ENCODE measurements around the gene TEDC2. TPM values are rescaled to one million over a fixed set of nuclear protein-coding genes. Genes with fewer than 3 reads are reported as not detected.
A peak's percentile ranks its signal among the peaks of the same experiment; 100 is the strongest.
"Not testable (repeated sequence)": the region's sequence is repeated elsewhere in the genome, so short reads cannot be mapped to it uniquely, and the experiment has no call there.

The TEDC2 gene
- total and polyA plus RNA-seq, 5 donors, result 0.58 to 2.2 (median 1.5) TPM

DNA sequence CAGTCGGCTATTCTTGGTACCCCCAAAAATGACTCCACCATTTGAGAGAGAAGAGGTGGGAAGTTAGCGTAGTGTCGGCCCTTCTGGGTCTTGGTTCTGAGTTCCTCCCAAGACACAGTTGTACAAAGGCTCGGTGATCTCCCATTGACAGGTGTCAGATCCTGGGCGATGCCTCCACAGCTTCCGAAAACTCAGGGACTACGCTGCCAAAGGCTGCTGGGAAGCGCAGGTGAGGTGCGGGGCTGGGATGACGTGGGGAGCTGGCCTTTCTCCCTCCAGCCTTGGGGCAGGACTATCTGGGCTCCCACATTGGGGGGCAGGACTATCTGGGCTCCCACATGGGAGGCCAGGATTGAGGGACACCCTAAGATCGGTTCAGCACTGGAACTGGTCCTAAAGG is 20.3 kb upstream of the TEDC2 start:
- Histone ChIP-seq H3K4me1 (ENCODE audit: control insufficient read depth, insufficient read depth, low read length) (no peaks in the 10 kb centered on the region), H3K9me3 (ENCODE audit: control insufficient read depth, low read length) (no peaks in the 10 kb centered on the region), H3K27ac (ENCODE audit: low read length) (no peak overlapping the region), H3K27me3 (ENCODE audit: control insufficient read depth, insufficient read depth) (no peaks in the 10 kb centered on the region), H3K4me3 (ENCODE audit: low read length) (no peak overlapping the region)
- 97% methylated on average over 11 of the region's 11 CpGs for WGBS
- DNase-seq (no peak), ATAC-seq (no peak)
- intact Hi-C loops (cut with DNase I), result no loop called here

DNA sequence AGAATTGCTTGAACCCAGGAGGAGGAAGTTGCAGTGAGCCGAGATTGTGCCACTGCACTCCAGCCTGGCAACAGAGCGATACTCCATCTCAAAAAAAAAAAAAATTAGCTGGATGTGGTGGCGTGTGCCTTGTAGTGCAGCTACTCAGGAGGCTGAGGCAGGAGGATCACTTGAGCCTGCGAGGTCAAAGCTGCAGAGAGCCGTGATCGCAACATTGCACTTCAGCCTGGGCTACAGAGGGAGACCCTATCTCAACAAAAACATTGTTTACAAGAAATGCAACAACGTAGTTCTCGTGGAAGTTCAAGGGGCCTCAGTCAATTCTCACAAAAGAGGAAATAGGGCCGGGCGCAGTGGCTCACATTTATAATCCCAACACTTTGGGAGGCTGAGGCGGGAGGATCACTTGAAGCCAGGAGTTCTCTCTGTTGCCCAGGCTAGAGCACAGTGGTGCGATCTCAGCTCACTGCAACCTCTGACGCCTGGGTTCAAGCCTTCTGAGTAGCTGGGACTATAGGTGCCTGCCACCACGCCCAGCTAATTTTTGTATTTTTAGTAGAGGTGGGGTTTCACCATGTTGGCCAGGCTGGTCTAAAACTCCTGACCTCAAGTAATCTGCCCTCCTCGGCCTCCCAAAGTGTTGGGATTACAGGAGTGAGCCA is 18.6 kb upstream of the TEDC2 start:
- DNase-seq; H3K4me1 ChIP-seq (ENCODE audit: control insufficient read depth, insufficient read depth, low read length): not testable (repeated sequence)
- 81% methylated on average over 15 of the region's 15 CpGs for WGBS

DNA sequence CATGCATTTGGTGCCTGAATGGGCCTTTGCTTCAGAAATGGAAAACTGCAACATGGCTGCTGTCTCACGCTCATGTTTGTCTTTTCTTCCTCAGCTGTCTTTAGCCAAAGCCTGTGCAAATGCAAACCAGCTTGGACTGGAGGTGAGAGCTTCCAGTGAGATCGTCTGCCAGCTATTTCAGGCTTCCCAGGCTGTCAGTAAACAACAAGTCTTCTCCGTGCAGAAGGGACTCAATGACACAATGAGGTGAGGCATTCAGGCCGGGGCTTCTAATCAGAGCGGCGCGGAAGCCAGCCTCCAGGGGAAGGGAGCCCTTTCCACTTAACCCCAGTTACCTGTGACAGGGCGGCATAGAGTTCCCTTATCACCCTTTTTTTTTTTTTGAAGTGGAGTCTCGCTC is 16.4 kb upstream of the TEDC2 start:
- no peak for DNase-seq
- 80% methylated on average over 9 of the region's 9 CpGs for WGBS
- no peak overlapping the region for H3K4me3 ChIP-seq (ENCODE audit: low read length)
- no peaks in the 10 kb centered on the region for H3K9me3 ChIP-seq (ENCODE audit: control insufficient read depth, low read length)
- H3K27me3 ChIP-seq (ENCODE audit: control insufficient read depth, insufficient read depth), result no peaks in the 10 kb centered on the region
- ATAC-seq, result no peak
- intact Hi-C loops (cut with DNase I), result no loop called here
- H3K27ac ChIP-seq (ENCODE audit: low read length), result peak overlapping the region; percentile 23
- no peaks in the 10 kb centered on the region for H3K4me1 ChIP-seq (ENCODE audit: control insufficient read depth, insufficient read depth, low read length)

More for the DNA sequence above, 18.6 kb upstream of the TEDC2 start:
- H3K27me3 ChIP-seq (ENCODE audit: control insufficient read depth, insufficient read depth); ATAC-seq; H3K4me3 ChIP-seq (ENCODE audit: low read length); H3K9me3 ChIP-seq (ENCODE audit: control insufficient read depth, low read length); H3K27ac ChIP-seq (ENCODE audit: low read length); intact Hi-C loops (cut with DNase I): not testable (repeated sequence)

DNA sequence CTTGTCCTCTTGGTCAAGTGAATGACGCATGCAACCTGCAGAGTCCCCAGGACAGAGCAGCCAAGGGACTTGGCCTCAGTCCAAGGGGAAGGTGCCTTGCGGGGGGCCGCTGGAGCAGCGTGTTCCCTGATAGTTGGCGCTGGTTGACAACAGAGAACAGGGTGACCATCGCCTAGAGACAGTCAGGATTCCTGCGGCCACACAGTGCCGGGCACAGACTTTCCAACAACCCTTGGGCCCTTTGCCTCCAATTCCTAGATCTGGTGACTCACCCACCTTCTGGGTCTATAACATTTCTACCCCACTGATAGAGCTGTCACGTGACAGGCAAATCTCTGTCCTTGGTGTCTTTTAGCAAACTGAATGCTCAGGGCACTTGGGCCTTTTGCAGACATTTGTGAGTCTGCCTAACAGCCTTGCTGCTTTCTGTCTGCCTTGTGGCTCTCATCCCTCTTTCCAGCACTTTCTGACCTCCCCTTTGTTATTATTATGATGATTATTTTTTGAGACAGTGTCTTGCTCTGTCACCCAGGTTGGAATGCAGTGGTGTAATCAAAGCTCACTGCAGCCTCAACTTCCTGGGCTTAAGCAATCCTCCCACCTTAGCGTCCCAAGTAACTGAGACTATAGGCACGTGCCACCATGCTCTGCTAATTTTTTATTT is 11.9 kb upstream of the TEDC2 start:
- Histone ChIP-seq H3K9me3 (ENCODE audit: control insufficient read depth, low read length) (no peaks in the 10 kb centered on the region), H3K27ac (ENCODE audit: low read length) (no peak overlapping the region), H3K4me1 (ENCODE audit: control insufficient read depth, insufficient read depth, low read length) (no peaks in the 10 kb centered on the region), H3K4me3 (ENCODE audit: low read length) (no peak overlapping the region), H3K27me3 (ENCODE audit: control insufficient read depth, insufficient read depth) (no peaks in the 10 kb centered on the region)
- no peak for DNase-seq
- ATAC-seq, result no peak
- intact Hi-C loops (cut with DNase I), result no loop called here
- WGBS, result 88% methylated on average over 11 of the region's 11 CpGs

DNA sequence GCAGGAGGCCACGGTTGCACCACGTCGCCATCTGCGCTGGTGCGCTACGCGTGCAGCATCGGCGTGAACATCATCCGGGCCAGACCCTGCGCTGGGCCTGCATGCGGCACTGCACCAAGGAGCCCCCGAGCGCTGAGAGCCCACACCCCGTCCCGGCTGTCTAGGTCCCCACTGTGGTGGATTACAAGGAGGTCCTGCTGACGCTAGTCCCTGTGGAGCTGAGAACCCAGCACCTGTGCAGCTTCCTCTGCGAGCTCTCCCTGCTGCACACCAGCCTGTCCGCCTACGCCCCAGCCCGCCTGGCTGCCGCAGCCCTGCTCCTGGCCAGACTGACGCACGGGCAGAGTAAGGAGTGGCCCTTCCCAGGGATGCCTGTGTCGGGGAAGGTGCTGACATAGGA is 10.8 kb upstream of the TEDC2 start:
- H3K27me3 ChIP-seq (ENCODE audit: control insufficient read depth, insufficient read depth), result no peaks in the 10 kb centered on the region
- H3K27ac ChIP-seq (ENCODE audit: low read length), result no peak overlapping the region
- DNase-seq, result peak in 2 of 3 donors; percentile 42 to 54
- H3K4me1 ChIP-seq (ENCODE audit: control insufficient read depth, insufficient read depth, low read length), result no peaks in the 10 kb centered on the region
- no peak overlapping the region for H3K4me3 ChIP-seq (ENCODE audit: low read length)
- no peaks in the 10 kb centered on the region for H3K9me3 ChIP-seq (ENCODE audit: control insufficient read depth, low read length)
- intact Hi-C loops (cut with DNase I), result no loop called here
- no peak for ATAC-seq
- WGBS, result 97% methylated on average over 25 of the region's 25 CpGs

DNA sequence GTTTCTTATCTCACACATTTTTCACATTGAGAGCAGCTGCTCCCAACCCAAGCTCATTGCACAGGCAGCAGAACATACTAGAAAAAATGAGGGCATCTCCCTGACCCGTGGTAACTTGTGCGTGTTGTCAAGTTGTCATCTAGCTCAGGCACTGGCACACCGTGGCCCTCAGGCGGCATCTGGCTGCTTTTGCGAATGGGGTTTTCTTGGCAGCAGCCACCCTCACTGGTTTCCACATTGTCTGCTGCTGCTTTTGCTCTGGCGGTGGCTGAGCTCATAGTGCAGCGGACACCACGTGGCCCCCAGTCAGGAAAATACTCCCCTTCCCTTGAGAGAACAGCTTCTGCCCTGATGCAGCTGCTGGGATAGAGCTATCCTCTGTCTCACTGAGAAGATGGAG is 9.4 kb upstream of the TEDC2 start:
- intact Hi-C loops (cut with DNase I), result no loop called here
- Histone ChIP-seq H3K27me3 (ENCODE audit: control insufficient read depth, insufficient read depth) (no peaks in the 10 kb centered on the region), H3K9me3 (ENCODE audit: control insufficient read depth, low read length) (no peaks in the 10 kb centered on the region), H3K27ac (ENCODE audit: low read length) (no peak overlapping the region), H3K4me1 (ENCODE audit: control insufficient read depth, insufficient read depth, low read length) (no peaks in the 10 kb centered on the region), H3K4me3 (ENCODE audit: low read length) (no peak overlapping the region)
- no peak for ATAC-seq
- 85% methylated on average over 8 of the region's 8 CpGs for WGBS
- peak in 2 of 3 donors; percentile 23 to 54 for DNase-seq

DNA sequence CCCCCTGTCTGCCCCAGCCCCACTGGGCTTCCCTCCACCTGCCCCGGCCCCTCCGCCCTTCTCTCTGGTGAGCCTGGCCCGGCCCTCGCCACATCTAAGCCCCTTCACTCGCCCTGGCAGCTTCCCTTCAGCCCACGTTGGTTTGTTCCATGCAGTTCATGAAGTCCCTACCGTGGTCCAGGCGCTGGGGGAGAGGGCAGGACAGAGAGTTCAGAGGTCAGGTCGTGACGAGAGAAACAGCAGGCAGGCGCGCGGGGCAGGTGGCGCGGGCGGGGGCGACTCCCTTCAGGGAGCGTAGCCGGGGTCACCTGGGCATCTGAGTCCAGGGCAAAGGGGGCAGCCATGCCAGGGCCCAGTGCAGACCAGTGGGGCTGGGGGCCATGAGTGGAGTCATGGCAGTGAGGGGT is 8.9 kb upstream of the TEDC2 start:
- H3K4me3 ChIP-seq (ENCODE audit: low read length), result no peak overlapping the region
- no peak overlapping the region for H3K27ac ChIP-seq (ENCODE audit: low read length)
- H3K4me1 ChIP-seq (ENCODE audit: control insufficient read depth, insufficient read depth, low read length), result no peaks in the 10 kb centered on the region
- WGBS, result 94% methylated on average over 19 of the region's 19 CpGs
- no peak for ATAC-seq
- H3K27me3 ChIP-seq (ENCODE audit: control insufficient read depth, insufficient read depth), result no peaks in the 10 kb centered on the region
- no peaks in the 10 kb centered on the region for H3K9me3 ChIP-seq (ENCODE audit: control insufficient read depth, low read length)
- intact Hi-C loops (cut with DNase I), result no loop called here
- DNase-seq, result peak in 2 of 3 donors; percentile 40 to 56

DNA sequence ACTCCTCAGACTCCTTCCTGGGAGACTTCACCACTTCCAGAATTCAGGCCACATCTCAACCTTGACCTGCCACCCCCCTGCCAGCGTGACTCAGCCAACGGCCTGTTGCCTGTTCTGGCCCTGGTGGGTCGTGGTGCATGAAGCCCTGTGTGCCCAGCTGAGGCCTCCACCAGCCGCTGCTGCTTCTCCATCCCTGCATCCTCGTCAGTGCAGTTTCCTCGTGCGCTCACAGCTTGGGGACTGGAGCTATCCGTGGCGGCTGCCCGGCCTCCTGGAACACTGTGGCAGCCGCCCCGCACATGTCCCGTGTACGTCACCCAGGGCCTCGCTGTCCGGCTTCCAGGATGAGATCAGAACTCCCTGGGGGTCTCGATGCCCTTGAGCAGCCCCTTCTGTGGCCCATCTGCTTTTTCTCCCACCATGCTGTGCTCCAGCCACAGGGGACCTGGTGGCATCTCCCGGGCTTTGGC is 8.0 kb upstream of the TEDC2 start:
- WGBS, result 94% methylated on average over 18 of the region's 18 CpGs
- no peaks in the 10 kb centered on the region for H3K9me3 ChIP-seq (ENCODE audit: control insufficient read depth, low read length)
- no peaks in the 10 kb centered on the region for H3K27me3 ChIP-seq (ENCODE audit: control insufficient read depth, insufficient read depth)
- DNase-seq (peak in 1 of 3 donors; percentile 41), ATAC-seq (no peak)
- intact Hi-C loops (cut with DNase I), result no loop called here
- H3K4me3 ChIP-seq (ENCODE audit: low read length), result no peak overlapping the region
- no peak overlapping the region for H3K27ac ChIP-seq (ENCODE audit: low read length)
- no peaks in the 10 kb centered on the region for H3K4me1 ChIP-seq (ENCODE audit: control insufficient read depth, insufficient read depth, low read length)

DNA sequence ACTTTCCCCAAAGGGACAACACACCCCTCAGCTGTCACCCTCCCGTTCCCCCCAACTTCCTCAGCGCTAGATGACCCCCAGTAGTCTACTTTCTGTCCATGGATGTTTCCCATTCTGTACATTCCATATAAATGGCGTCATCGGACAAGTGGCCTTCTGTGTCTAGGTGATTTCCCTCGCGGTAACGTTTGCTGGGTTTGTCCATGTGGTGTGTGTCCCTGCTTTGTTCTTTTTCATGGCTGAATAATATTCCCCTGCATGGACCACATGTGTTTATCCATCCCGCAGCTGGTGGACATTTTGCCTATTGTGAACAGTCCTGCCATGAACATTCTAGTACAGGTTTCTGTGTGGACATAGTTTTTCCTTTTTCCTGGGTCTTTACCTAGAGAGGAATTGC is 7.3 kb upstream of the TEDC2 start:
- H3K27me3 ChIP-seq (ENCODE audit: control insufficient read depth, insufficient read depth), result no peaks in the 10 kb centered on the region
- H3K27ac ChIP-seq (ENCODE audit: low read length), result no peak overlapping the region
- no peaks in the 10 kb centered on the region for H3K9me3 ChIP-seq (ENCODE audit: control insufficient read depth, low read length)
- ATAC-seq (no peak), DNase-seq (no peak)
- 97% methylated on average over 8 of the region's 8 CpGs for WGBS
- no peak overlapping the region for H3K4me3 ChIP-seq (ENCODE audit: low read length)
- intact Hi-C loops (cut with DNase I), result no loop called here
- no peaks in the 10 kb centered on the region for H3K4me1 ChIP-seq (ENCODE audit: control insufficient read depth, insufficient read depth, low read length)

DNA sequence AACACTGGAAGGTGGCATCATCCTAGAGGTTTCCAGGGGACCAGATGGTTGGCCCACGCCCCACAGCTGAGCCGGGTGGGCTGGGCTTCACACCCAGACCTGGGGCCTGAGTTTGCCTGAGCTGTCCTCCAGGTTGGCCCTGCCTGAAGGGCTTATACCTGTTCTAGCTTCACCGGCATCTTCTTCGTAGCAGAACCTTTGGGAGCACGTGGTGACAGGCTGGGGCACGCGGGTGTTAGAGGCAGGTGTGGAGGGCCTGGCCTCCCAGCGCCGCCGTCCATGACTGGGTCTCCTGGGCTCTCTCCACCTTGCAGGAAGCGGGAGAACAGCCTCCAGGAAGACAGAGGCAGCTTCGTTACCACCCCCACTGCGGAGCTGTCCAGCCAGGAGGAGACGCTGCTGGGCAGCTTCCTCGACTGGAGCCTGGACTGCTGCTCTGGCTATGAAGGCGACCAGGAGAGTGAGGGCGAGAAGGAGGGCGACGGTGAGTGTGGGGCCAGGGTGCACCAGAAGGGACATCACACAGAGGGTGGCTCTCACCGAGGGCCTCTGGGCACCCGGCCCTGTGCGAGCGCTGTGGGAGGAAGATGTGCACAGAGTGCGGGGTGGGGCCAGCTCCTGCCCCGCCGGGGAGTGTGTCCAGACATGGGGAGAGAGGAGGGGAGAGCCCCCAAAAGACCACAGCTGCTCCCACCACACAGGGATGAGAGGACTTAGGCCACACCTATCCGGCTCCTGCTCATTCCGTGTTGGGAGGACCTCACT is 4.6 kb upstream of the TEDC2 start:
- whole genome bisulfite sequencing, result 94% methylated on average over 28 of the region's 28 CpGs
- intact Hi-C loops (cut with DNase I), result no loop called here
- Histone ChIP-seq H3K9me3 (ENCODE audit: control insufficient read depth, low read length) (no peaks in the 10 kb centered on the region), H3K4me1 (ENCODE audit: control insufficient read depth, insufficient read depth, low read length) (no peaks in the 10 kb centered on the region), H3K4me3 (ENCODE audit: low read length) (no peak overlapping the region), H3K27me3 (ENCODE audit: control insufficient read depth, insufficient read depth) (no peaks in the 10 kb centered on the region), H3K27ac (ENCODE audit: low read length) (no peak overlapping the region)
- DNase-seq (peak in 1 of 3 donors; percentile 28), ATAC-seq (no peak)

DNA sequence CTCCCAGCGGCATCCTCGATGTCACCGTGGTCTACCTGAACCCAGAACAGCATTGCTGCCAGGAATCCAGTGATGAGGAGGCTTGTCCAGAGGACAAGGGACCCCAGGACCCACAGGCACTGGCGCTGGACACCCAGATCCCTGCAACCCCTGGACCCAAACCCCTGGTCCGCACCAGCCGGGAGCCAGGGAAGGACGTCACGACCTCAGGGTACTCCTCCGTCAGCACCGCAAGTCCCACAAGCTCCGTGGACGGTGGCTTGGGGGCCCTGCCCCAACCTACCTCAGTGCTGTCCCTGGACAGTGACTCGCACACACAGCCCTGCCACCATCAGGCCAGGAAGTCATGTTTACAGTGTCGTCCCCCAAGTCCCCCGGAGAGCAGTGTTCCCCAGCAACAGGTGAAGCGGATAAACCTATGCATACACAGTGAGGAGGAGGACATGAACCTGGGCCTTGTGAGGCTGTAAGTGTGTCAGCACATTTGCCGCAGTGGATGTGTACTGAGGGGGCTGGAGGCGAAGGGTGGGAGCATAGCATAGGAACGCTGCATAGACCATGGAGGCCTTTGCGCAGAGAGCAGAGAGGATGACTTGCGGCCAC is 3.3 kb upstream of the TEDC2 start:
- intact Hi-C loops (cut with DNase I), result no loop called here
- H3K4me1 ChIP-seq (ENCODE audit: control insufficient read depth, insufficient read depth, low read length), result no peaks in the 10 kb centered on the region
- H3K4me3 ChIP-seq (ENCODE audit: low read length), result no peak overlapping the region
- DNase-seq (peak in 1 of 3 donors; percentile 34), ATAC-seq (no peak)
- H3K9me3 ChIP-seq (ENCODE audit: control insufficient read depth, low read length), result no peaks in the 10 kb centered on the region
- no peaks in the 10 kb centered on the region for H3K27me3 ChIP-seq (ENCODE audit: control insufficient read depth, insufficient read depth)
- 94% methylated on average over 21 of the region's 21 CpGs for WGBS
- no peak overlapping the region for H3K27ac ChIP-seq (ENCODE audit: low read length)
